ENCODE measurements around the gene KCNMB4.

The KCNMB4 gene

GRCh38 chr12:70469221-70469820, 103.2 kb downstream of the KCNMB4 start:
- no peak overlapping the region for H3K4me3 ChIP-seq (ENCODE audit: low read depth, low read length)

GRCh38 chr12:70482764-70483163, 116.7 kb downstream of the KCNMB4 start:
- no peak for DNase-seq
- Histone ChIP-seq H3K27ac (no peak overlapping the region), H3K9me3 (ENCODE audit: severe bottlenecking) (no peaks in the 10 kb centered on the region), H3K27me3 (ENCODE audit: insufficient read depth, low read depth, severe bottlenecking) (no peaks in the 10 kb centered on the region), H3K36me3 (no peaks in the 10 kb centered on the region), H3K4me3 (ENCODE audit: low read depth, low read length) (no peak overlapping the region)
- TF ChIP-seq CTCF (IDR thresholded peaks at IDR 0.05; ENCODE audit: low read depth, low read length): no peak

More at GRCh38 chr12:70469221-70469820, 103.2 kb downstream of the KCNMB4 start:
- H3K9me3 ChIP-seq (ENCODE audit: severe bottlenecking): no peaks in the 10 kb centered on the region
- H3K27ac ChIP-seq: no peak overlapping the region
- no peak for DNase-seq
- no peak for TF ChIP-seq CTCF (IDR thresholded peaks at IDR 0.05; ENCODE audit: low read depth, low read length)
- H3K27me3 ChIP-seq (ENCODE audit: insufficient read depth, low read depth, severe bottlenecking): no peaks in the 10 kb centered on the region
- no peaks in the 10 kb centered on the region for H3K36me3 ChIP-seq

Measured in WERI-Rb-1 (cell line).